Measurements from ENCODE around the gene CCDC92.

GRCh38 chr12:123941000-123941399, 31.6 kb downstream of the CCDC92 start:
- TF ChIP-seq CTCF (IDR thresholded peaks at IDR 0.05) = no peak
- no peak for TF ChIP-seq POLR2A (IDR thresholded peaks at IDR 0.05)
